Neural cell (in vitro differentiated cells): Measurements from ENCODE around the gene AVPI1. TPM values are rescaled to one million over a fixed set of nuclear protein-coding genes. Genes with fewer than 3 reads are reported as not detected.
A peak's percentile ranks its signal among the peaks of the same experiment; 100 is the strongest.

Source experiments
- H2AFZ ChIP-seq: fragments of 200-600, 300-800 bp; sonication (generic), shearing (Covaris generic); 2 replicates; pipeline ENCODE4 v1.6.0; 2014; ENCODE audit warnings: low read depth, mild to moderate bottlenecking, antibody characterized with exemption, low read length, moderate library complexity
- H3F3A ChIP-seq: fragments of 200-600 bp; shearing (Covaris generic); 2 replicates; pipeline ENCODE4 v1.6.1; 2016; ENCODE audit warnings: mild to moderate bottlenecking, moderate library complexity, mixed read lengths, antibody characterized with exemption, low read length; ENCODE audit not compliant: insufficient read depth, poor library complexity, severe bottlenecking
- H3K27ac ChIP-seq: fragments of 200-600, 300-800 bp; sonication (generic), shearing (Covaris generic); 2 replicates; pipeline ENCODE4 v1.5.1; 2014; ENCODE audit warnings: mild to moderate bottlenecking, low read length, moderate library complexity
- H3K27me3 ChIP-seq: fragments of 300-800, 200-600 bp; sonication (generic), shearing (Covaris generic); 2 replicates; pipeline ENCODE4 v1.6.0; 2014; ENCODE audit warnings: mild to moderate bottlenecking, low read depth, low read length, moderate library complexity; ENCODE audit not compliant: insufficient read depth
- H3K36me3 ChIP-seq: fragments of 300-800, 200-600 bp; sonication (generic), shearing (Covaris generic); 2 replicates; pipeline ENCODE4 v1.5.1; 2014; ENCODE audit warnings: mild to moderate bottlenecking, antibody characterized with exemption, low read length, moderate library complexity; ENCODE audit not compliant: insufficient read depth
- H3K4me2 ChIP-seq: fragments of 300-800, 200-600 bp; sonication (generic), shearing (Covaris generic); 2 replicates; pipeline ENCODE4 v1.6.0; 2014; ENCODE audit warnings: mild to moderate bottlenecking, low read length
- H3K4me3 ChIP-seq: fragments of 300-800, 200-600 bp; sonication (generic), shearing (Covaris generic); 2 replicates; pipeline ENCODE4 v1.5.1; 2014; ENCODE audit warnings: mild to moderate bottlenecking, low read length, moderate library complexity
- H3K79me2 ChIP-seq: fragments of 200-600 bp; shearing (Covaris generic); replicated peaks from 2 replicates; pipeline ENCODE4 v1.6.0; 2014; ENCODE audit warnings: mild to moderate bottlenecking, low read length, moderate library complexity; ENCODE audit not compliant: insufficient read depth
- H3K9ac ChIP-seq: fragments of 300-800, 200-600 bp; sonication (generic), shearing (Covaris generic); 2 replicates; pipeline ENCODE4 v1.6.1; 2016; ENCODE audit warnings: mild to moderate bottlenecking, low read length, mixed read lengths
- H3K9me2 ChIP-seq: fragments of 200-600 bp; shearing (Covaris generic); 2 replicates; pipeline ENCODE4 v1.6.1; 2016; ENCODE audit warnings: mild to moderate bottlenecking, low read length, mixed read lengths; ENCODE audit not compliant: insufficient read depth
- H3K9me3 ChIP-seq: fragments of 200-600, 300-800 bp; sonication (generic), shearing (Covaris generic); 2 replicates; pipeline ENCODE4 v1.6.1; 2016; ENCODE audit warnings: mild to moderate bottlenecking, mixed run types, low read length, moderate library complexity, mixed read lengths
- H4K20me1 ChIP-seq: fragments of 200-600 bp; shearing (Covaris generic); 2 replicates; pipeline ENCODE4 v1.6.1; 2016; ENCODE audit warnings: mild to moderate bottlenecking, mixed run types; ENCODE audit not compliant: insufficient read depth
- EP300 ChIP-seq: fragments of 450-650 bp; conservative IDR thresholded peaks from 2 replicates; pipeline ENCODE4 v1.6.1; 2014; ENCODE audit warnings: antibody characterized with exemption, mild to moderate bottlenecking, moderate library complexity; ENCODE audit not compliant: poor library complexity, severe bottlenecking
- EZH2 ChIP-seq: fragments of 200-600, 300-800 bp; shearing (Covaris generic), sonication (generic); IDR thresholded peaks from 2 replicates; pipeline ENCODE4 v1.6.1; 2014; ENCODE audit warnings: antibody characterized with exemption, low read length, borderline replicate concordance, mild to moderate bottlenecking; ENCODE audit not compliant: insufficient read depth, poor library complexity, severe bottlenecking
- MXI1 ChIP-seq: fragments of 450-650 bp; conservative IDR thresholded peaks from 2 replicates; pipeline ENCODE4 v1.6.1; 2014; ENCODE audit warnings: antibody characterized with exemption, mild to moderate bottlenecking; ENCODE audit not compliant: poor library complexity, severe bottlenecking
- POLR2AphosphoS5 ChIP-seq: IDR thresholded peaks from 2 replicates; pipeline ENCODE4 v1.6.1; 2012
- RAD21 ChIP-seq: fragments of 450-650 bp; conservative IDR thresholded peaks from 2 replicates; pipeline ENCODE4 v1.6.1; 2014; ENCODE audit warnings: antibody characterized with exemption, mild to moderate bottlenecking, moderate library complexity
- SMC3 ChIP-seq: fragments of 450-650 bp; conservative IDR thresholded peaks from 2 replicates; pipeline ENCODE4 v1.6.1; 2014; ENCODE audit warnings: antibody characterized with exemption, mild to moderate bottlenecking, moderate library complexity; ENCODE audit not compliant: poor library complexity
- TAF1 ChIP-seq: IDR thresholded peaks from 2 replicates; pipeline ENCODE4 v1.6.1; 2012; ENCODE audit warnings: low read depth
- polyA plus RNA-seq: library from polyadenylated mRNA; depleted of rRNA; stranded (reverse); fragments of >200 nt; gene quantifications from 2 replicates; pipeline ENCODE4 v1.2.3, GENCODE V29; 2014
- TF ChIP-seq, protein P1 (sequence below): fragments of 450-650 bp; IDR thresholded peaks from 2 replicates; pipeline ENCODE4 v1.5.1; 2014; ENCODE audit warnings: antibody characterized with exemption, mild to moderate bottlenecking, moderate library complexity; ENCODE audit not compliant: poor library complexity, severe bottlenecking
- TF ChIP-seq, protein P2 (sequence below): IDR thresholded peaks from 2 replicates; pipeline ENCODE4 v1.6.1; 2012; ENCODE audit warnings: borderline replicate concordance

Gene AVPI1
- polyA plus RNA-seq, 1 donor from 2014 or later: 1.3 TPM

DNA sequence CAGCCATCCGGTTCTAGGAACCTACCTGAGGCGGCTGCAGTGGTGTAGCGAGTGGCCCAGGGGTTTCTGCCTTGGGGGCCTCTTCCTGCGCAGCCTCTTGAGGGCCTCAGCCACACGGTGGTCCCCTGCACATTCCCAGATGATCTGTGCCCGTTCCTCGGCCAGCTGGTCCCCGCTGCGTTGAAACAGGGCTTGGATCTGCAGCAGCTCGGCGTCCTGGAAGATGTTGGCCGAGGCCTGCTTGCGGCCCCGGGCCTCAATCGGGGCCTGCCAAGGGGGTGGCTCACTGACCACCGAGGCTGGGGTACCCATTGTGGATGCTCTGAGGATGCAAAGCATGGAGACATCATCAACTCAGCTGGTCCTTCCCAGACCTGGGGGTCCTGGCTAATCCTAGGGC, 7.4 kb downstream of the AVPI1 start:
- Histone ChIP-seq H3K4me2 (no peak overlapping the region), H3K9ac (no peak overlapping the region), H3K79me2 (no peaks in the 10 kb centered on the region), H2AFZ (no peak overlapping the region), H3F3A (no peaks in the 10 kb centered on the region), H3K27ac (no peak overlapping the region), H4K20me1 (no peaks in the 10 kb centered on the region), H3K4me3 (no peak overlapping the region), H3K27me3 (no peaks in the 10 kb centered on the region), H3K9me3 (no peaks in the 10 kb centered on the region), H3K9me2 (no peaks in the 10 kb centered on the region), H3K36me3 (no peaks in the 10 kb centered on the region)
- no peak for TF ChIP-seq POLR2AphosphoS5
- TF ChIP-seq EZH2: no peak
- TF ChIP-seq RAD21: no peak
- TF ChIP-seq MXI1: no peak
- TF ChIP-seq, protein P1, sequence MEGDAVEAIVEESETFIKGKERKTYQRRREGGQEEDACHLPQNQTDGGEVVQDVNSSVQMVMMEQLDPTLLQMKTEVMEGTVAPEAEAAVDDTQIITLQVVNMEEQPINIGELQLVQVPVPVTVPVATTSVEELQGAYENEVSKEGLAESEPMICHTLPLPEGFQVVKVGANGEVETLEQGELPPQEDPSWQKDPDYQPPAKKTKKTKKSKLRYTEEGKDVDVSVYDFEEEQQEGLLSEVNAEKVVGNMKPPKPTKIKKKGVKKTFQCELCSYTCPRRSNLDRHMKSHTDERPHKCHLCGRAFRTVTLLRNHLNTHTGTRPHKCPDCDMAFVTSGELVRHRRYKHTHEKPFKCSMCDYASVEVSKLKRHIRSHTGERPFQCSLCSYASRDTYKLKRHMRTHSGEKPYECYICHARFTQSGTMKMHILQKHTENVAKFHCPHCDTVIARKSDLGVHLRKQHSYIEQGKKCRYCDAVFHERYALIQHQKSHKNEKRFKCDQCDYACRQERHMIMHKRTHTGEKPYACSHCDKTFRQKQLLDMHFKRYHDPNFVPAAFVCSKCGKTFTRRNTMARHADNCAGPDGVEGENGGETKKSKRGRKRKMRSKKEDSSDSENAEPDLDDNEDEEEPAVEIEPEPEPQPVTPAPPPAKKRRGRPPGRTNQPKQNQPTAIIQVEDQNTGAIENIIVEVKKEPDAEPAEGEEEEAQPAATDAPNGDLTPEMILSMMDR: no peak
- no peak for TF ChIP-seq EP300
- TF ChIP-seq TAF1: no peak
- TF ChIP-seq SMC3: no peak
- TF ChIP-seq, protein P2, sequence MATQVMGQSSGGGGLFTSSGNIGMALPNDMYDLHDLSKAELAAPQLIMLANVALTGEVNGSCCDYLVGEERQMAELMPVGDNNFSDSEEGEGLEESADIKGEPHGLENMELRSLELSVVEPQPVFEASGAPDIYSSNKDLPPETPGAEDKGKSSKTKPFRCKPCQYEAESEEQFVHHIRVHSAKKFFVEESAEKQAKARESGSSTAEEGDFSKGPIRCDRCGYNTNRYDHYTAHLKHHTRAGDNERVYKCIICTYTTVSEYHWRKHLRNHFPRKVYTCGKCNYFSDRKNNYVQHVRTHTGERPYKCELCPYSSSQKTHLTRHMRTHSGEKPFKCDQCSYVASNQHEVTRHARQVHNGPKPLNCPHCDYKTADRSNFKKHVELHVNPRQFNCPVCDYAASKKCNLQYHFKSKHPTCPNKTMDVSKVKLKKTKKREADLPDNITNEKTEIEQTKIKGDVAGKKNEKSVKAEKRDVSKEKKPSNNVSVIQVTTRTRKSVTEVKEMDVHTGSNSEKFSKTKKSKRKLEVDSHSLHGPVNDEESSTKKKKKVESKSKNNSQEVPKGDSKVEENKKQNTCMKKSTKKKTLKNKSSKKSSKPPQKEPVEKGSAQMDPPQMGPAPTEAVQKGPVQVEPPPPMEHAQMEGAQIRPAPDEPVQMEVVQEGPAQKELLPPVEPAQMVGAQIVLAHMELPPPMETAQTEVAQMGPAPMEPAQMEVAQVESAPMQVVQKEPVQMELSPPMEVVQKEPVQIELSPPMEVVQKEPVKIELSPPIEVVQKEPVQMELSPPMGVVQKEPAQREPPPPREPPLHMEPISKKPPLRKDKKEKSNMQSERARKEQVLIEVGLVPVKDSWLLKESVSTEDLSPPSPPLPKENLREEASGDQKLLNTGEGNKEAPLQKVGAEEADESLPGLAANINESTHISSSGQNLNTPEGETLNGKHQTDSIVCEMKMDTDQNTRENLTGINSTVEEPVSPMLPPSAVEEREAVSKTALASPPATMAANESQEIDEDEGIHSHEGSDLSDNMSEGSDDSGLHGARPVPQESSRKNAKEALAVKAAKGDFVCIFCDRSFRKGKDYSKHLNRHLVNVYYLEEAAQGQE: no peak

DNA sequence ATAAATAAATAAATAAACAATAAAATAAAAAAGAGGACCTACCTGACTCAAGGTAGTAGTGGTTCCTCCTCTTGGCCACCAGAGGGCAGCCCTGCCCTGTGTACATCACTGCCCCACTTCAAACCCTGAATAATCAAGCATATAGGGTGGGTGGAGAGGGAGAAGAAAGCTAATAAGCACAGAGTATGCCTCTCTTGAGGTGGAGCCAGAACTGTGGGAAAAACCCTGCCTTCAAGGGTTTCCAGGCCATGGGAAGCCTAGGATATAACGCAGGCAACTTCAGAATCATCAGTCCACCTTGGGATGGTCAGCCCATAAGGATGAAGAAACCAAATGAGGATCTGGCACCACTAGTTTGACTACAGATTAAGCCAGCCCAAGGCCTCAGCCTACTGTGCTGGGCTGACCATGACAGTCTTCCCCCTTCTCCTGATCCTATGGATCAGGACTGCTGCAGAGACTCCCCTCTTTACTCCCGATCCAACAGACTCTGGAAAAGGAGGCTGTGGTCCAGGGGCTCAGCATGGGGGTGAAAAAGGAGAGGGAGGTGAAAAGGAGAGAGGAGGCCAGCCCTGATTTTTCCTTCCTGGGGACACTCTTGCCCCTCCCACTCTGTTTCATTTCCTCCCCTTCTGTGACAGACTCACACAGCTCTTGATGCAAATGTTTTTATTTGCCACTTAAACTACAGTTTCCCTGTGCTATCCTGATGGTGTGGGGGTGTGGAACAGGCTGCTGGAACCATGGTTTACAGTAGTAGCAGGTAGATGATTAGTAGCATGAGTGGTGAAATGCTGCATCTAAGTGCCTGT, 10.1 kb downstream of the AVPI1 start:
- Histone ChIP-seq H3K9ac (peak overlapping the region; percentile 20), H3K27ac (no peak overlapping the region)

More for the DNA sequence above, 10.1 kb downstream of the AVPI1 start:
- Histone ChIP-seq H2AFZ (no peak overlapping the region), H3F3A (no peaks in the 10 kb centered on the region), H3K36me3 (no peaks in the 10 kb centered on the region), H3K27me3 (no peaks in the 10 kb centered on the region), H3K4me2 (peak overlapping the region; percentile 10), H4K20me1 (no peaks in the 10 kb centered on the region), H3K9me2 (no peaks in the 10 kb centered on the region), H3K79me2 (no peaks in the 10 kb centered on the region), H3K9me3 (no peaks in the 10 kb centered on the region), H3K4me3 (peak overlapping the region; percentile 23)
- TF ChIP-seq, protein P1: peak; percentile 76
- TF ChIP-seq, protein P2: no peak
- TF ChIP-seq SMC3 (peak; percentile 81), RAD21 (peak; percentile 78), TAF1 (no peak)
